ENCODE measurements around the gene SALL1. TPM values are rescaled to one million over a fixed set of nuclear protein-coding genes. Genes with fewer than 3 reads are reported as not detected.

Gene SALL1
- total and polyA plus RNA-seq, 2 of the 13 experiments (the other 11 are each of a cell fraction or from before 2014, with no cell fraction given): 6.6 to 12.3 TPM

GRCh38 chr16:51154271-51155171 lies 3.5 kb upstream of the SALL1 start:
- TF ChIP-seq DPF2 (CRISPR knock-in tag; IDR thresholded peaks at IDR 0.05; ENCODE audit: borderline replicate concordance, low read depth): no peak
- 0 out of 2 replicates have a peak, but pooled peaks have one; percentile 12 for TF ChIP-seq HOXA3 (CRISPR knock-in tag; IDR thresholded peaks at IDR 0.05)
- no peak for TF ChIP-seq ZBTB43 (CRISPR knock-in tag; conservative IDR thresholded peaks at IDR 0.05)
- TF ChIP-seq ZBTB33 (CRISPR knock-in tag; IDR thresholded peaks at IDR 0.05): 0 out of 2 replicates have a peak, but pooled peaks have one; percentile 15
- peak; percentile 11; the same call in 1 of the 2 replicates for TF ChIP-seq GABPB1 (CRISPR knock-in tag; IDR thresholded peaks at IDR 0.05)
- peak; percentile 22 for TF ChIP-seq AGO2 (optimal IDR thresholded peaks at IDR 0.05; ENCODE audit: low read depth, low read length)
- TF ChIP-seq ZBTB49 (CRISPR knock-in tag; IDR thresholded peaks at IDR 0.05; ENCODE audit: borderline replicate concordance): no peak
- H3K27me3 ChIP-seq (ENCODE audit: control insufficient read depth in 1 of 2, insufficient read depth in 2 of 2, low read length in 2 of 2): peaks cover 6 to 32% of the 10 kb centered on the region in 2 experiments
- no TSS peak for BruUV-seq (replicated peaks)
- CTCF ChIA-PET (ENCODE audit: low intra/inter-chr PET ratio, low total read pairs): no interaction called here
- no peak overlapping the region for H3K9ac ChIP-seq (ENCODE audit: insufficient read depth, low read depth, low read length)
- intact Hi-C loops (cut with micrococcal nuclease; ENCODE audit: unreplicated experiment) (loop anchor here (5.0 kb wide), 2 partner anchors 83 to 292 kb away; no protein-coding TSS in a partner anchor), in situ Hi-C loops (cut with HindIII; ENCODE audit: extremely low pct_ligation_motif_present, low pct_unique_long_range_greater_than_20kb) (loop anchor here (5.0 kb wide), 1 partner anchor 608 kb away; no protein-coding TSS in a partner anchor)
- POLR2A ChIA-PET: no interaction called here
- H3K79me2 ChIP-seq (ENCODE audit: insufficient read depth, low read length): peaks cover 10% of the 10 kb centered on the region
- H3K4me3 ChIP-seq (replicated peaks in 1 of 3; ENCODE audit: insufficient read depth in 1 of 3, low read depth in 2 of 3, low read length in 3 of 3): peak overlapping the region; percentile 47 to 68 (median 57); a peak in 5 of 6 replicates
- peaks cover 44% of the 10 kb centered on the region for H3K4me1 ChIP-seq (ENCODE audit: insufficient read depth, low read length)
- no peak for FAIRE-seq
- no peaks in the 10 kb centered on the region for H4K20me1 ChIP-seq (ENCODE audit: insufficient read depth, low read length)
- no peaks in the 10 kb centered on the region for H3K36me3 ChIP-seq (replicated peaks in 1 of 2; ENCODE audit: control insufficient read depth in 1 of 2, insufficient read depth in 2 of 2, low read length in 2 of 2)
- H3K4me2 ChIP-seq (ENCODE audit: low read depth, low read length): peak overlapping the region; percentile 75
- ATAC-seq: no peak
- no peak for DNase-seq (ENCODE audit: low spot score)
- H3K9me3 ChIP-seq (ENCODE audit: low read length): no peaks in the 10 kb centered on the region
- H2AFZ ChIP-seq (ENCODE audit: low read length): no peak overlapping the region
- 93% methylated on average over 55 of the region's 55 CpGs for WGBS (ENCODE audit: low lambda C conversion rate)
- H3K27ac ChIP-seq (ENCODE audit: extremely low read length, insufficient read depth, low read length): no peak overlapping the region

Data from HepG2 (cell line).